ENCODE data around the gene SLC6A12. TPM values are rescaled to one million over a fixed set of nuclear protein-coding genes. Genes with fewer than 3 reads are reported as not detected.

The SLC6A12 gene
- total RNA-seq, 2 experiments from 2014 or later, result not detected

DNA sequence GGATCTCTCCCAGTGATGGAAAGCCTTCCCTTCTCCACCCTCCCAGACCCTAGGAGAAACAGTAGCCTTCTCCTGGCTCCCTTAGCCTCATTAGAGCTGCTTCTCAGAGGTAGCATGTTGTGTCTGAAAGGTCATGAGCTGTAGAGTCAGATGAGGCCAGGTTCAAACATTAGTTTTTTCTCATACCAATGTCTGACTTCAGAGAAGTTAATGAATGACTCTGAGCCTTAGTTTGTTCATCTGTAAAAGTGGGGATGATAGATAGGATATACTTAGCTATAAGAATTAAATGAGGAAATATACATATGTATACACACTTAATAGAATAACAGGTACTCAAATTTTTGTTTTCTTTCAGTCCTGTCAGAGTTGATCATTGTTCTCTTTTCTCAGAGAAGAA, 48.2 kb upstream of the SLC6A12 start:
- no peak for DNase-seq
- H3K4me1 Mint-ChIP-seq (ENCODE audit: low read depth), result peaks cover 13% of the 10 kb centered on the region
- Histone ChIP-seq H3K4me3 (ENCODE audit: low read length) (no peak overlapping the region), H3K36me3 (ENCODE audit: insufficient read depth, low read length) (no peaks in the 10 kb centered on the region), H3K27ac (ENCODE audit: low read depth in 1 of 2, low read length in 2 of 2) (no peak overlapping the region), H3K9me3 (ENCODE audit: control insufficient read depth in 1 of 2, insufficient read depth in 1 of 2, low read length in 2 of 2) (no peaks in the 10 kb centered on the region), H3K27me3 (ENCODE audit: control insufficient read depth in 1 of 2, insufficient read depth in 2 of 2, low read length in 2 of 2) (peaks cover 6 to 9% of the 10 kb centered on the region in 2 experiments), H3K4me1 (ENCODE audit: insufficient read depth, low read length) (no peaks in the 10 kb centered on the region)
- H3K27ac Mint-ChIP-seq, result no peak overlapping the region
- no peaks in the 10 kb centered on the region for H3K36me3 Mint-ChIP-seq (ENCODE audit: low read depth)
- no peaks in the 10 kb centered on the region for H3K9me3 Mint-ChIP-seq
- ATAC-seq (ENCODE audit: poor library complexity), result no peak
- intact Hi-C loops (cut with DNase I, micrococcal nuclease), result no loop called here
- CTCF ChIA-PET, result no interaction called here
- TF ChIP-seq, protein P1, sequence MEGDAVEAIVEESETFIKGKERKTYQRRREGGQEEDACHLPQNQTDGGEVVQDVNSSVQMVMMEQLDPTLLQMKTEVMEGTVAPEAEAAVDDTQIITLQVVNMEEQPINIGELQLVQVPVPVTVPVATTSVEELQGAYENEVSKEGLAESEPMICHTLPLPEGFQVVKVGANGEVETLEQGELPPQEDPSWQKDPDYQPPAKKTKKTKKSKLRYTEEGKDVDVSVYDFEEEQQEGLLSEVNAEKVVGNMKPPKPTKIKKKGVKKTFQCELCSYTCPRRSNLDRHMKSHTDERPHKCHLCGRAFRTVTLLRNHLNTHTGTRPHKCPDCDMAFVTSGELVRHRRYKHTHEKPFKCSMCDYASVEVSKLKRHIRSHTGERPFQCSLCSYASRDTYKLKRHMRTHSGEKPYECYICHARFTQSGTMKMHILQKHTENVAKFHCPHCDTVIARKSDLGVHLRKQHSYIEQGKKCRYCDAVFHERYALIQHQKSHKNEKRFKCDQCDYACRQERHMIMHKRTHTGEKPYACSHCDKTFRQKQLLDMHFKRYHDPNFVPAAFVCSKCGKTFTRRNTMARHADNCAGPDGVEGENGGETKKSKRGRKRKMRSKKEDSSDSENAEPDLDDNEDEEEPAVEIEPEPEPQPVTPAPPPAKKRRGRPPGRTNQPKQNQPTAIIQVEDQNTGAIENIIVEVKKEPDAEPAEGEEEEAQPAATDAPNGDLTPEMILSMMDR (IDR thresholded peaks at IDR 0.05), result no peak
- POLR2A ChIA-PET, result no interaction called here
- peaks cover 22% of the 10 kb centered on the region for H3K27me3 Mint-ChIP-seq
- H3K4me3 Mint-ChIP-seq, result no peak overlapping the region

DNA sequence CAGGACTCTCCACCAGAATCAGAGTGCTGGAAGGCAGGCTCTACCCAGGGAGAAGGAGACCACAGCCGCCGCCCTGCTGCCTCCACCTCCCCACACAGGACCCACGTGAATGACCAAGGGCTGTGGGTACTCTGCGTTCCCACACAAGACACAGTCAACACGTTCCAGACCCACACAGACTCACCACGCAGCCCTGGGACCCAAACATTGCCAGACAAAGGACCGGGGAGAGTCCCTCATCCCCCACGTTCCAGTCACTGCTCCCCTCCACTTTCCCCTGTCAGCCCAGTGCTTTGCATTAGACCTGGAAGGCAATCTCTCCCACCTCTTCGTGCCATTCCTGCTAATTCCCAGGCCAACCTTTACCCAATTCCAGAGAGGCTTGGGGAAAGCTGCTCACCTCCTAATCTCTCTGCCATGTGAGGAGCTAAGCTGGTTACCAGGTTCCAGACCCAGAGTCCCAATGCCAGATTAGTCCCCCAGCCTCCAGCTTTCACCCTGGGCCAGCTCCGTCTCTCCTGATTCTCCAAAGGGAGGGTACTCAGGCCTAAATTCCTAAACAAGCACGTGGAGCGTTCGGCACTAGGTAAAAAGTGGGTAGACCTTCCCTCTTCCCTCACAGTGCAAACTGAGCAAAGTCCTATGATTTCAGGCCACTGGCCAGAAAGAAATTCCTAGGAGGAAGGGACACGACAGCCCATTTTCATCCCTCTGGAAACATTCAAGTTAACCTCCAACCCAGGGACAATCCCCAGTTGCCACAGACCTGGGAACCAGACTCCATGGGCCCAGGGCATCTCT, 43.8 kb upstream of the SLC6A12 start:
- H3K9me3 Mint-ChIP-seq, result no peaks in the 10 kb centered on the region
- no peaks in the 10 kb centered on the region for H3K36me3 ChIP-seq (ENCODE audit: insufficient read depth, low read length)
- ATAC-seq (ENCODE audit: poor library complexity) (no peak), DNase-seq (no peak)
- TF ChIP-seq, protein P1 (IDR thresholded peaks at IDR 0.05), result no peak
- no peak overlapping the region for H3K4me3 Mint-ChIP-seq
- ChIA-PET POLR2A (no interaction called here), CTCF (no interaction called here)
- H3K9me3 ChIP-seq (ENCODE audit: control insufficient read depth in 1 of 2, insufficient read depth in 1 of 2, low read length in 2 of 2), result no peaks in the 10 kb centered on the region
- no peaks in the 10 kb centered on the region for H3K36me3 Mint-ChIP-seq (ENCODE audit: low read depth)
- H3K27me3 Mint-ChIP-seq, result peaks cover 49% of the 10 kb centered on the region
- H3K4me1 Mint-ChIP-seq (ENCODE audit: low read depth), result no peaks in the 10 kb centered on the region
- H3K27ac ChIP-seq (ENCODE audit: low read depth in 1 of 2, low read length in 2 of 2), result no peak overlapping the region
- no peak overlapping the region for H3K4me3 ChIP-seq (ENCODE audit: low read length)
- intact Hi-C loops (cut with DNase I, micrococcal nuclease), result no loop called here
- H3K27ac Mint-ChIP-seq, result no peak overlapping the region
- H3K27me3 ChIP-seq (ENCODE audit: control insufficient read depth in 1 of 2, insufficient read depth in 2 of 2, low read length in 2 of 2), result peaks cover 10 to 22% of the 10 kb centered on the region in 2 experiments
- no peaks in the 10 kb centered on the region for H3K4me1 ChIP-seq (ENCODE audit: insufficient read depth, low read length)

DNA sequence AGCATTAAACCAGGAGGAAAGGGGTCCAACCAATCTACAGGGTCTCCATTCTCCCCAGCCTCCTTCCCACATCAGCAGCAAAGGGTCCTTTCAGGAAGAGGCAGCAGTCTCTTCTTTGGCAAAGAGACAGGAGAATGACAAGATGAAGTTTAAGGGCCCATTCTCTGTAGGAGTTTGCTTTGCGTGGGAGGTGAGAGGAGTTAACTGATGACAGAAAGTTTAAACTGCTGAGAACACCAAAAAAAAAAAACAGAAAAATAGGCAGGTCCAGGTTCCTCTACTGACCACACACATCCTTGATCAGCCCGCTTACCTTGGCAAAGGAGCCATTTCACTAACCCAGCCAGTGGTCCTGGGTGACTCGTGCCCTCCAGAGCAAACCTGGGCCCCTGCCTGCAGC, 43.0 kb upstream of the SLC6A12 start:
- DNase-seq, result no peak
- no peak for ATAC-seq (ENCODE audit: poor library complexity)
- peaks cover 10 to 22% of the 10 kb centered on the region in 2 experiments for H3K27me3 ChIP-seq (ENCODE audit: control insufficient read depth in 1 of 2, insufficient read depth in 2 of 2, low read length in 2 of 2)
- intact Hi-C loops (cut with DNase I, micrococcal nuclease), result no loop called here
- ChIA-PET POLR2A (no interaction called here), CTCF (no interaction called here)
- Mint-ChIP-seq H3K9me3 (no peaks in the 10 kb centered on the region), H3K4me1 (ENCODE audit: low read depth) (no peaks in the 10 kb centered on the region), H3K36me3 (ENCODE audit: low read depth) (no peaks in the 10 kb centered on the region), H3K27ac (no peak overlapping the region), H3K4me3 (no peak overlapping the region), H3K27me3 (peaks cover 54% of the 10 kb centered on the region)
- TF ChIP-seq, protein P1 (IDR thresholded peaks at IDR 0.05), result no peak
- no peaks in the 10 kb centered on the region for H3K4me1 ChIP-seq (ENCODE audit: insufficient read depth, low read length)
- no peak overlapping the region for H3K27ac ChIP-seq (ENCODE audit: low read depth in 1 of 2, low read length in 2 of 2)
- no peaks in the 10 kb centered on the region for H3K9me3 ChIP-seq (ENCODE audit: control insufficient read depth in 1 of 2, insufficient read depth in 1 of 2, low read length in 2 of 2)
- H3K36me3 ChIP-seq (ENCODE audit: insufficient read depth, low read length), result no peaks in the 10 kb centered on the region
- no peak overlapping the region for H3K4me3 ChIP-seq (ENCODE audit: low read length)
